GM21723 (cell line): ENCODE measurements around the gene CXorf51B.
"Not testable (repeated sequence)": the region's sequence is repeated elsewhere in the genome, so short reads cannot be mapped to it uniquely, and the experiment has no call there.

Experiments used
- ATAC-seq: cut with Tn5 transposase; IDR thresholded peaks from one replicate; pipeline ENCODE4 v1.9.1; 2021; ENCODE audit warnings: mild to moderate bottlenecking, moderate library complexity; ENCODE audit not compliant: unreplicated experiment

The CXorf51B gene

GRCh38 chrX:146809471-146809870, at the start of gene CXorf51B:
Gene CXorf51B, plus strand, starts transcription at chrX:146809771. Its CDS starts 21 bp downstream, at chrX:146809792.
- ATAC-seq, result not testable (repeated sequence)

GRCh38 chrX:146814644-146815043, 5.1 kb downstream of the CXorf51B start, which contains the start of gene CXorf51A:
Gene CXorf51A, minus strand, starts transcription at chrX:146814744. Its CDS starts 21 bp downstream, at chrX:146814723.
- ATAC-seq, result not testable (repeated sequence)

GRCh38 chrX:146831994-146832393, 22.4 kb downstream of the CXorf51B start:
- no peak for ATAC-seq

- ATAC-seq, result no peak
Observed at GRCh38 chrX:146854281-146854680, 44.7 kb downstream of the CXorf51B start.
